Hypothalamus (tissue), 51 donors: ENCODE results near the gene EEF2K.

Experiments used
- DNase-seq, 51 donors: peaks; one replicate each; lab custom pipeline; 2025; lab: John Stamatoyannopoulos, UW

EEF2K gene

DNA sequence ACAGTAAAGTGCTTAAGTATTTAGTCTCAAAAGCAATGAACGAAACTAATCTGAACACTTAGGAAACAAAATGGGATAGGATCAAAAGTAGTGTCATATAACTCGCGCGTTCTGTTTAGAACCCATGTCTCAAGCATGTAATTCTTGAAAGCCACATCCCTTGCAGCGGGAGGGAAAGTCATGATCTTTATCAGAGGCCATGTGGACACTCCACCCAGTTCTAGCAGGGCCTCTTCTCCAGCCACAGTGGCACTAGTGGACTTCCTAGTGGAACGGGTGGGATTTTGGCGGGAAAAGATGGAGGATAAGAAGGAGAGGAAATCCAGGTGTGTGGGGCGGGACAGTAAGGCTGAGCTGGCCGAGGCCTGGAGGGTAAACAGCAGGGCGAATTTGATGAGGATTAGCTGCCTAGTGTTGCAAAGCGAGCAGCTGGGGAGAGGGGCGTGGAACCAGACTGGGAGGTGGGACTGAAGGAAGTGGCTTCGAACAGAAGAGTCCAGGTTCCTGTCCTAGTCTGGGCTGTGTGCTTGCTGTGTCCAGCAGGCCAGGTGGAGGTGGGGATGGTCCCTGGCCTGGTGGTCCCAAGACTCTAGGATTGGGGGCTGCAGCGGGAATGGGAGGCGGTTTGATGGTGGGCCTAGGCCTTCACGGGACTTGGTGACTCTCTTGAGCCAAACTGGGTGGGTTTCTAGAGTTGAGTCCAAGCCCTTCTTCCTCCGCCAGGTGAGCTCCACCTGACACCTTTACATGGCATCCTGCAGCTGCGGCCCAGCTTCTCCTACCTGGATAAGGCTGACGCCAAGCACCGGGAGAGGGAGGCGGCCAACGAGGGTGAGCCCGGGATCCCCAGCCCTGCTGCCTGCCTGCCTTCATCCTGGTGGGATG is 107.1 kb downstream of the EEF2K start:
- no peak for DNase-seq

DNA sequence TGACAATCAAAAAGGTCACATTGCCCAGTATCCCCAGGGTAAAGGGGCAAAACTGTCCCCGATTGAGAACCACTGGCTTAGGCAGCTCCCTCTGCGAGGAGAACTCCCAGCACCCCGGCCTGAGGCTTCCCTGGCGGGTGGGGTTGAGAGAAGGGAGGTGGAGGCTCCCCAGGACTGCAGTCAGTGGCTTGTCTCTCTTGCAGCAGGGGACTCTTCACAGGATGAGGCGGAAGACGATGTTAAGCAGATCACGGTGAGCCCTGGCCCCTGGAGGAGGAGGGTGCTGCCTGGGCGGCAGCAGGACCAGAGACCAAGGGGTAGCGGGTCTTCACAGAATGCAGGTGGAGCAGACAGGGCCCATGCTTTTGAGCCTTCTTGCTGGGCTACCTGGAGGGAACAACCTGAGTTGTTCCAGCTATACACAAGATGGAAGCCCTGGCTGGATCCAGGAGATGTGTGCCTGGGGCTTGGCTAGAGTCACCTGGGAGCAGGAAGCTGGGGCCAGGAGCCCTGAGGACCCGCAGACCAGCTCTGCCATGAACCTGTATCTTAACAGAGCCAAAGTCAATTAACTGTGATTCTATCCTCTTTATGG is 107.9 kb downstream of the EEF2K start:
- no peak for DNase-seq

DNA sequence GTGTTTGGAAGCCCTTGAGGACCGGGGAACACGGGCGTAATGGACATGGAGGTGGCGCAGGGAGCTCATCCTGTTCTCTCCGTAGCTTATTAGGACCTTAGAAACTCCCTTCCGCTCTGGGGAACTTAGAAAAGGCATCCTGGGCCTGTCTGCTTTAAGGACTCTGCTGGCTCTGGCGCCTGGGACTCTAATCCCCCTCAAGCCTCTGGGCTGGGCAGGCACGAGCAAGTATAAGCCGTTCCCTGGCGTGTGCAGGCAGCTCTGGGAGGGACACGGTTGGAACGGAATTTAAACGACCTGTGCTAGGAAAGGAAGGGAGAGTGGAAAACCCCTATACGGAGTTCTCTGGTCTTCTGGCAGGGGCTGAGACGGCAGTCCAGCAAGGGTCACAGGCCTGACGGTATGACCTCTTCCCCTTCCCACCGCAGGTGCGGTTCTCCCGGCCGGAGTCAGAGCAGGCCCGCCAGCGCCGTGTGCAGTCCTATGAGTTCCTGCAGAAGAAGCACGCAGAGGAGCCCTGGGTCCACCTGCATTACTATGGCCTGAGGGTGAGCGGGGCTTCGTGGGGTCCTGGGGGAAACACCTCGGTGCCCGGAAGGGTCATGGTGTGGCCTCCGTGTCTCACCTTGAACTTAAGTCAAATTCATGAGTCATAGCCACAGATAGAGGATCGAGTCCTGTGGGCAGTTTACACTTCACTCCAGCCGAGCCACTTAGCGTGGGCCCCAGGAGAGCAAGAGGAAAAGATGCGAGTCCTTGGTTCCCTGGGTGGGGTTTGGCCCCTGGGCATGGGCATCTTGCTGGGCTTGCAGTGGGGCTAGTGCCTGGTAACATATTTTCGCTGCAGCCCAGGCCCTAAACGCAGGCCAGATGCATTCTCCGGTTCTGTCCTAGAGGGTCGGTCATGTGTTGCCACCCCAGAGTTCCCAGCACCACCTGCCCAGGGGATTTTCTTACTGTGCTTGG is 108.9 kb downstream of the EEF2K start:
- no peak for DNase-seq

DNA sequence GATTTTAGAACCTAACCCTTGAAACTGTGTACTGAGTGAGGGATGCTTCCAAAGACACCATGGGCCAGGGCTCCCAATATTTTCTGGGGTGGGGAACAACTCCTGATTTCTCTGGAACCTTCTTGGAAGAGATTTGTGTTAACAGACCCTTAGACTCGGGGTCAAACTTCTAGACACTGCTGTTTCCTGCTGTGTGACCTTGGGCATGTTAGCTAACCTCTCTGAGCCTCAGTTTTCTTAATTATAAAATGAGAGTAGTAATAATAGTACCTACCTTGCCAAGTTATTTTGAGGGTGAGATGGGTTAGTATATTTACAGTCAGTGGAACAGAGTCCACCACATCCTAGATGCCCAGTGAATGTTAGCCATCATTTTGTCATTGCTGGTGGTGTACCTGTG is 109.9 kb downstream of the EEF2K start:
- DNase-seq: no peak

DNA sequence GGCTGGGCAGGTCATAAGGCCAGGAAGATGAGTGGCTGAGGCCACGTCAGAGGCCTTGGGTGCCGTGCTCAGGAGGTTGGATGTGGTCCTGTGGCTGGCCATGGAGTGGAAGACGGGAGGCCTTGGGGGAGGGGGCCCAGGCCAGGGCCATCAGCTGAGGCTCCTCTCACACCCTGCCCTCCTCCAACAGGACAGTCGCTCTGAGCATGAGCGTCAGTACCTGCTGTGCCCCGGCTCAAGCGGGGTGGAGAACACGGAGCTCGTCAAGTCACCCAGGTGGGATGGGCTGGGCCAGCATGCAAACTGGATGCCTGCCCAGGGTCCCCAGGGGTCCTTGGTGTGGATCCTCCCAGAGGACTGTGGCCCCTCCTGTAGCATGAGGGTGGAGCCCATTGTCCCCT is 110.3 kb downstream of the EEF2K start:
- DNase-seq: no peak

DNA sequence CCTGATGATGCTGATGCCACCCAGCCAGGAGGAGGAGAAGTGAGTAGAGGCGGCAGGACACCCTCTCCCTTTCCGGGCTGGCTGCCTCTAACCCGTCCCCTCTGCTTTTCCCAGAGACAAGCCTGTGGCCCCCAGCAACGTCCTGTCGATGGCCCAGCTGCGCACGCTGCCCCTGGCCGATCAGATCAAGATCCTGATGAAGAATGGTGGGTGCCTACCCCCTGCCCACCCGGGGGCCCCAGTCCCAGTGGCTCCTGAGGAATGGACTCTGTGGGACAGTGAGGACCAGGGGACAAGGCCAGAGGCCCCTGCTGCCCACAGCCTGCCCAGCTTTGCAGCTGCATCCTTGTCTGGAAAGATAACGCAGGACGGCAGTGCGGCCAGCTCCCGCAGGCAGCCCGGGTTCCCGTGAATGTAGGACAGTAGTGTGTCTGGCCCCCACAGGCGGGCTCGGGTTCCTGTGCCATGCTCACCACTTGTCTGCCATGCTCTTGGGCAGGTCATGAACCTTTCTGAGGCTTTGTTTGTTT is 111.0 kb downstream of the EEF2K start:
- no peak for DNase-seq

DNA sequence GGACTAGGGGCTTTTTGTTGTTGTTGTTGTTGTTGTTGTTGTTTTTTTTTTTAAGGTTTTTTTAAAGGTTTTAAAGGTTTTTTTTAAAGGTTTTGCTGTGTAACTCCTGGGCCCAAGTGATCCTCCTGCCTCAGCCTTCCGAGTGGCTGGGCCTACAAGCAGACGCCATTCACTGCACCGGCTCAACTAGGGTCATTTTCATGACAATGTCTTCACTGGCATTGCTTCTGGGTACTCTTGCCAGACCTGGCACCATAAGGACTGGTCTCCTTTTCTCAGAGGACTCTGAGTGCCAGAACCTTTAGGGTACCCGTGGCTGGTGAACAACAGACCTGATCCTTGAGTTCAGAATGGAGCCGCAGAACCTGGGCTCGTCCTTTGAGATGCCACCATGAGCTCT is 111.5 kb downstream of the EEF2K start:
- DNase-seq: no peak

DNA sequence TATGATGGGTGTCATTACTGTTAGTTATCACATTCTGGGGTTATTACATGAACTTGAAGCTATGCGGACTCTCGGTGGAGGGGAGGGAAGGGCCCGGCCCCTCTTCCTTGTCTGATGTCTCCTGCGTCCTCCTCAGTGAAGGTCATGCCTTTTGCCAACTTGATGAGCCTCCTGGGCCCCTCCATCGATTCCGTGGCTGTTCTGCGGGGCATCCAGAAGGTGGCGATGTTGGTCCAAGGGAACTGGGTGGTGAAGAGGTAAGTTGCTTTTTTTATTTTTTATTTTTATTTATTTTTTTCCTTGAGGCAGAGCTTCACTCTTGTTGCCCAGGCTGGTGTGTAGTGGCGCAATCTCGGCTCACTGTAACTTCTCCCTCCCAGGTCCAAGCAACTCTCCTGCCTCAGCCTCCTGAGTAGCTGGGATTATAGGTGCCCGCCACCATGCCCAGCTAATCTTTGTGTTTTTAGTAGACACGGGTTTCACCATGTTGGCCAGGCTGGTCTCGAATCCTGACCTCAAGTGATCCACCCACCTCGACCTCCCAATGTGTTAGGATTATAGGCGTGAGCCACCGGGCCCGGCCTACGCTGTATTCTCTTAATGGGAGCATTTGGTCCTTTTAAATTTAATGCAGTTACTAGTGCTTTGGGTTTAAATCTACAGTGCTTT is 112.7 kb downstream of the EEF2K start:
- DNase-seq: no peak

DNA sequence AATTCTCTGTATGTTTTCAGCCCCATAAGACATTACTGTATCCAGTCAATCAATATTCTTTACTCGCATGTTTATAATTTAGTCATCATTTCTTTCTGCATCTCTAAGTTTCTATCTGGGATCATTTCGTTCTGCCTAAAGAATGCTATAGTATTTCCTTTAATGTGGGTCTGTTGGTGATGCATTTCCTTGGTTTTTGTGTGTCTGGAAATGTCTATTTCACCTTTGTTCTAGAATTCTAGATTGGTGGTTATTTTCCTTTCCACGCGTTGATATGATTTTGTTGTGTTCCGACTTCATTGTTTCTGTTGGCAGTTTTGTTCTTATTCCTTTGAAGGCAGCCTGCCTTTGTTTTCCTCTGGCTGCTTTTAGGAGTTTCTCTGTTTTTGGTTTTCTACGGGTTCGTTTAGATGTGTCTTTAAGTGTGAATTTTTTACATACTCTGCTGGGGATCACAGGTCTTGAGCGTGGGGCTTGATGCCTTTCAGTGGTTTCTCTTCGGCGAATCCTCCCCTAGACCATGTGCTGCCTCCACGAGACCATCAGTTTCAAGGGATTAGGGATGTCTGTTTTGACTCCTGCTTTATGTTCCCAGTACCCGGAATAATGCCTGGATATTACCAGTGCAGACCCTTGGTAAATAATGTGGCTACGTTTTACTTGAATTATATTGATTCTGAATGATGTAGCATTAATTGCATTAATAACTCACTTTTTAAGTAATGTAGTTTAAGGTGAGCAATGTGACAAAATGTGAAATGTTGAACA is 114.7 kb downstream of the EEF2K start:
- no peak for DNase-seq

DNA sequence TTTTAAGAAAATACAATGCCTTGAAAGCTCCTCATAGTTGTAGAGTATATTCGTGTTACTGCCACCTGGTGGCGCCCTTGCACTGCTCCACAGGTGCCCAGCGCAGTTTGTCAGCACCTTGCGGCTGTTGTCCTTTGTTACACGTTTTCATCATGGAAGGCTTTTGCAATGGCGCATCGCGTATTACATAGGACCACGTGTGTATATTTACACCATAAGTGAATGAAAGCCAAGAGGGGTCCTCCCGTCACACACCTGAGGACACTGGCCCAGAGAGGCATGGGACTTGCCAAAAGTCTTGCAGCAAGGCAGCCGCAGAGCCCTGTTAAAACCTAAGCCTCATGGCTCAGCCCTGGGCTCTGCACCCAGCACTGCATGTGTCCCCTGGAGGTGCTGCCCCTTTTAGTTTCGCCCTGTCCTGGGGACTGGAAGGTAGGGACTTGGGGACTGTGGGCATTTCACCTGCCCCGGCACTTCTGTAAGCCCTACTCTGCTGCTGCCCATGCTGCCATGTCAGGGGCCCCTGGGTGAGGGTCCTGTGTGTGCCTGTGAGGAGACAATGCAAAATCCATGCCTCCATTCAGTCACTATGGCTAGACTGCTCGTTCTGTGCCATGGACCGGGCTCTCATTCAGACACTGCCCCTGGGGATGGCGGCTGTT is 115.4 kb downstream of the EEF2K start:
- DNase-seq: peak in 30 of 51 donors; percentile 7 to 66 (median 34)

DNA sequence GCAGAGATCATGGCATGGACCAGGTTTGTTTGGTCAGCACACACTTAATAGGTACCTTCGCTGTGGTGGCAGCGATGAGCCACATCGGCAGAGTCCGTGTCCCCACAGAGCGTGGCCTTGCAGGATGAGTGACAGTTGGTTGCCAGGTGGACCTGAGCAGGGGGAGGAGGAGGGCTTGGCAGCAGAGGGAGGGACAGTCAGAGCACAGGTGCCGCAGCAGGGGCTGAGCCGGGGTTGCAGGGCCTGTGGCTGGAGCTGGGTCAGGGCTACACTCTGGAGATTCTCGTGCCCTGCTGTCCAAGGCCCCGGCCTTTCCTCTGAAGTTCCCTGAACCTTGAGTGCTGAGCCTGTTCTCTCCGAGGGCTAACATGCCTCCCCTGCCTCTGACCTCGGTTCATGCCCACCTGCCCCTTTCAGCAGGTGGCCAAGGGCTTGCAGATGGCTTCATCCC is 116.0 kb downstream of the EEF2K start:
- no peak for DNase-seq

DNA sequence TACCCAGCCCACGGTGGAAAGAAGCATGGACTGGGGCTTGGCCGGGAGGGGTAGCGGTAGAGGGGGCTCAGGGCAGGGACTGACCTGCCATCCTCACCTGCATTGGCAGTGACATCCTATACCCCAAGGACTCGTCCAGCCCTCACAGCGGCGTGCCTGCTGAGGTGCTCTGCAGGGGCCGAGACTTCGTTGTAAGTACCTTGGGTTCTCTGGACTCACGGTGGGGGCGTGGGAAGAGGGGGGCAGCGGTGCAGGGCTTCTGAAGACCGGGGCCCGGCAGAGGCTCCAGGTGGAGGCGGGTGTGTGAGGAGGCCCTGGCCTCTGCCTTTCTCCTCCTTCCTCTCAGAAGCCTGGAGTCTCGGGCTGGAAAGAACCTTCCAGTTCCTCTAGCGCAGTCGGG is 116.7 kb downstream of the EEF2K start:
- no peak for DNase-seq

DNA sequence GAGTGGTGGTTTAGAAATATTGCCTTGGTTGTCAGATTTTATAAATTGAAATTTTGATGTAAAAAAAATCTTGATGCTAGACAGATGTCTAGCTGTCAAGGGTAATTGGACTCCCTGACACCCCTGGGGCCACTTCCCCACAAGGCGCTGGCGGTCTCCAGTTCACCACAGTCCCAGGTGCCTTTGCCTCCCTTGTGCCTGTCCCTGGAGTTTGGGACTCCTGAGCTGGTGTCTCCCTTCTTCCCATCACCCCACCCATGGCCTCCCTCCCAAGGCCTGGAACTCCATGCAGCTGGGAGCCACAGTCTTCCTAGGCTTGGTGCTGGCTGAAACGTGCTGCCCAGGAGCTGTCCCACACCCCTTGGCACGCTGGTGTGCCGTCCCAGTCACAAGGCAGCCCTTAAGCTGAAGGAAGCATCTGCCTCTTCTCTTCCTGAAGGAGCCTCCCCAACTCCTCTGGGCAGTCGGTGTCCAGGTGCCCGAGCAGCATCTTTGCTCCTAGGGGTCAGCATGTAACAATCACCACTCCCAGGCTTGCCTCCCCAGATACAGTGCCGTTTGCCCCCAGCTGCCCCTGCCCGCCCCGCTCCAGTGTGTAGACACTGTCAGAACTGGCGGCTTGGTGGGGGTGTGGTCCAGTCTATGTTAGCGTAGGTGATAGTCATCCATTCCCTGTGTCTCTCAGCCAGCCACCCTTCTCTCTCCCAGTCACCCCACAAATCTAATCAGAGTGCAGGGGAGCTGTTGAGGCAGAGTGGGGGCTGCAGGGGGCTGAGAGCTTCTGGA is 117.3 kb downstream of the EEF2K start:
- no peak for DNase-seq

DNA sequence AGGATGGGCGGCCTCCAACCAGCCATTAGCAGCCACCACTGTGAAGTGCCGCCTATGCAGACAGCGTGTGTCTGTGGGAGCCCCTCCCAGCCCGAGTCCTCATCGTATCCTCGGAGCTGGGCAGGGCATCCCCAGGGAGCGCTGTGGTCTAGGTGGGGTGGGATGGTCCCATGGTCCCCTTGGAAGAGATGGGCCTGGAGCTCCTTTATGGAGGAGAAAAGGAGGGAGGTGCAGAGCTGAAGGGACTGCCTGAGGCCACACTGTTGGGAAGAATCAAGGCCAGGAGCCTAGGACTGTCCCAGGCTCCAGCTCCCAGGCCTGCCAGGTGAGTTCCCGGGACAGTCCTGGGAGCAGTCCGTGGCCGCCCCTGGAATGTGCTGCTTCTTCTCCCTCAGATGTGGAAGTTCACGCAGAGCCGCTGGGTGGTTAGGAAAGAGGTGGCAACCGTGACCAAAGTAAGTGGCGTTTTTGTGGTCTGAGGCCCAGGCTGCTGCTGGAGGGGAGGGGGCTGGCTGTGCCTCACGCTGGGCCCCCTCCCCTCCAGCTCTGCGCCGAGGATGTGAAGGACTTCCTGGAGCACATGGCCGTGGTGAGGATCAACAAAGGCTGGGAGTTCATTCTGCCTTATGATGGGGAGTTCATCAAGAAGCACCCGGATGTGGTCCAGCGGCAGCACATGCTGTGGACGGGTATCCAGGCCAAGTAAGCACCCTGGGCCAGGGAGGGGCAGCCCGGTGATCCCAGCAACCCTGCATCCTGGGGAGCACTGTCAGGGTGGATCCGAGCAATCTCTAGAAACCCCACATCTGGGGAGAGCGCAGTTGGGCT is 118.1 kb downstream of the EEF2K start:
- no peak for DNase-seq

DNA sequence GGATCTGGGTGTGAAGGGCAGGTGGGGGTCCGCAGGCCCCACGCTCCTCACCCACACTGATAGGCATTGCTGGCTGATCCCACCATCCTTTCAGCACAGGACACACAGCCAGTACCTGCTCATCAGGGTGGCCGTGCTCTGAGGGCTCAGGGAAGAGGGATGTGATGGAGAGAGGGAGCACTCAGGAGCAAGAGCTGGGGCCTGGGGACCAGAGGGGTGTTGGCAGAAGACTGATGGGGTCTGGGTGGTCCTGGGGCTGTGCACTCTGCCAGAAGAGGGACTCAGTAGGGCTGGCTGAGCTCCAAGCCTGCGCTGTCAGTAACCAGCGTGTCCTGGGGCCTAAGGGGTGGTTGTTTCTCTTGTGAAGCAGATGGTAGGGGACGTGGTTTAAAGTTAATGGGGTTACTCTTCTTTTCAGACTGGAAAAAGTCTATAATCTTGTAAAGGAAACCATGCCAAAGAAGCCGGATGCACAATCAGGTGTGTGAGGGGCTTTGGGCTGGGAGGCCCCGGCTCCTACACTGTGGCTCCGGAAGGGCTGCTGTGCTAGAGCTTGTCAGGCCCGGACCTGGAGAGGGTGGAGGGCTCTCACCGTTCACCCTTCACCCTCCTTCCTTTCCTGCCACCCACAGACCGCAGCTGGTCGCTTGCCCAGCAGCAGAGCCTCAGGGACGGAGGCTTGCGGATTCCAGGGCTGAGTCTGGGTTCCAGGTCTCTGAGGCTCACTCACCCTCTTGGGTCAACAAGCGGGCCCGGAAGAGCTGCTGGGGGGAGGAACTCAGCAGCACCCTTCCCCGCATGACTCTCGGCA is 118.9 kb downstream of the EEF2K start:
- no peak for DNase-seq

DNA sequence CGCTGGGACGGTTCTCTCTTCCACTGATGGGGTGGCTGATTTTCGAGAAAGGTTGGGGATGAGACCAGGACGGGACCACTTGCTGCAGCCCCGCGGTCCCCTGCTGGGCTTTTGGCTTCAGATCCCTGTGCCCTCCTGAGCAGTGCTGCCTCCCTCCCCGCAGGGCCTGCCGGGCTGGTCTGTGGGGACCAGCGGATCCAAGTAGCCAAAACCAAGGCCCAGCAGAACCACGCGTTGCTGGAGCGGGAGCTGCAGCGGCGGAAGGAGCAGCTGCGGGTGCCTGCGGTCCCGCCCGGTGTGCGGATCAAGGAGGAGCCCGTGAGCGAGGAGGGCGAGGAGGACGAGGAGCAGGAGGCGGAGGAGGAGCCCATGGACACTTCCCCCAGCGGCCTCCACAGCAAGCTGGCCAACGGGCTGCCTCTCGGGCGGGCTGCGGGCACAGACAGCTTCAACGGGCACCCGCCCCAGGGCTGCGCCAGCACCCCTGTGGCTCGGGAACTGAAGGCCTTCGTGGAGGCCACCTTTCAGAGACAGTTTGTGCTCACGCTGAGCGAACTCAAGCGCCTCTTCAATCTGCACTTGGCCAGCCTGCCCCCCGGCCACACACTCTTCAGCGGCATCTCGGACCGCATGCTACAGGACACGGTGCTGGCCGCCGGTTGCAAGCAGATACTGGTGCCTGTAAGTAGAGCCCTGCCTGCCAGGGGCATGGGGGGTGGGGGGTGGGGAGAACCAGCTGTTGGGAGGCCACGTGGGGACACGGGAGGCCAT is 119.7 kb downstream of the EEF2K start:
- DNase-seq: no peak
